IMR-90 (cell line): ENCODE data around the gene SMIM31. TPM values are rescaled to one million over a fixed set of nuclear protein-coding genes. Genes with fewer than 3 reads are reported as not detected.

Experiments used
- ATAC-seq: fragments of 200-7000 bp; cut with Tn5 transposase; 2 replicates; pipeline ENCODE4 v1.9.1; 2020; ENCODE audit warnings: low read depth, mild to moderate bottlenecking, moderate library complexity
- BruUV-seq: library from RNA; stranded (reverse); fragments of 400-500 nt; replicated peaks from 2 replicates; lab custom pipeline; 2021; lab: Mats Ljungman, UMichigan
- CTCF ChIA-PET: fragments of 300-600 bp; formaldehyde crosslinking; extraction: SDS; loops from one replicate; lab custom pipeline; 2021; ENCODE audit warnings: antibody characterized with exemption; lab: Yijun Ruan, JAX
- POLR2A ChIA-PET: fragments of 300-600 bp; sonication (Branson Sonifier 250); formaldehyde crosslinking; loops from one replicate; lab custom pipeline; 2022; ENCODE audit warnings: antibody characterized with exemption; ENCODE audit not compliant: unreplicated experiment; lab: Charles Lee
- DNase-seq: peaks from one replicate; pipeline ENCODE4 v3.0.0; 2013
- H2AFZ ChIP-seq: replicated peaks from 2 replicates; pipeline ENCODE3; 2013; ENCODE audit warnings: low read length, mild to moderate bottlenecking; ENCODE audit not compliant: poor library complexity
- H2AK5ac ChIP-seq: 2 replicates; pipeline ENCODE4 v1.6.1; 2013; ENCODE audit warnings: low read depth, low read length, inconsistent platforms
- H2AK9ac ChIP-seq: replicated peaks from 2 replicates; pipeline ENCODE3; 2013; ENCODE audit warnings: mild to moderate bottlenecking, low read depth, low read length, moderate library complexity; ENCODE audit not compliant: poor library complexity
- H2BK120ac ChIP-seq: 2 replicates; pipeline ENCODE4 v1.6.1; 2013; ENCODE audit warnings: low read depth, low read length, inconsistent platforms
- H2BK15ac ChIP-seq: 3 replicates; pipeline ENCODE4 v1.6.1; 2013; ENCODE audit warnings: low read depth, low read length, inconsistent platforms
- H2BK20ac ChIP-seq: 2 replicates; pipeline ENCODE4 v1.6.1; 2013; ENCODE audit warnings: low read depth, mild to moderate bottlenecking, inconsistent platforms, low read length, moderate library complexity
- H2BK5ac ChIP-seq: 2 replicates; pipeline ENCODE4 v1.6.1; 2013; ENCODE audit warnings: mild to moderate bottlenecking, low read depth, low read length, inconsistent platforms; ENCODE audit not compliant: poor library complexity, severe bottlenecking
- H3K14ac ChIP-seq: replicated peaks from 2 replicates; pipeline ENCODE4 v1.6.1; 2013; ENCODE audit warnings: low read depth, low read length, inconsistent platforms
- H3K18ac ChIP-seq: 2 replicates; pipeline ENCODE4 v1.6.1; 2013; ENCODE audit warnings: low read depth, low read length, control low read depth
- H3K23ac ChIP-seq: 2 replicates; pipeline ENCODE4 v1.6.1; 2013; ENCODE audit warnings: low read depth, low read length, inconsistent platforms
- H3K27ac ChIP-seq: 2 replicates; pipeline ENCODE4 v1.5.1; 2013; ENCODE audit warnings: mild to moderate bottlenecking, control low read depth, low read length; ENCODE audit not compliant: insufficient read depth
- H3K27me3 ChIP-seq: 2 replicates; pipeline ENCODE4 v1.6.1; 2013; ENCODE audit warnings: low read length; ENCODE audit not compliant: control insufficient read depth, insufficient read depth
- H3K36me3 ChIP-seq: 2 replicates; pipeline ENCODE4 v1.6.1; 2013; ENCODE audit warnings: low read length, mixed read lengths; ENCODE audit not compliant: control insufficient read depth, insufficient read depth
- H3K4ac ChIP-seq: 2 replicates; pipeline ENCODE4 v1.6.1; 2013; ENCODE audit warnings: low read depth, low read length, inconsistent platforms
- H3K4me1 ChIP-seq: 2 replicates; pipeline ENCODE4 v1.6.1; 2013; ENCODE audit warnings: low read length, mixed read lengths; ENCODE audit not compliant: control insufficient read depth, insufficient read depth
- H3K4me2 ChIP-seq: 2 replicates; pipeline ENCODE4 v1.6.1; 2013; ENCODE audit warnings: low read depth, mild to moderate bottlenecking, control low read depth, low read length, moderate library complexity
- H3K4me3 ChIP-seq: 2 replicates; pipeline ENCODE4 v1.5.1; 2013; ENCODE audit warnings: low read depth, mild to moderate bottlenecking, control low read depth, low read length, moderate library complexity; ENCODE audit not compliant: insufficient read depth
- H3K56ac ChIP-seq: 2 replicates; pipeline ENCODE4 v1.6.1; 2013; ENCODE audit warnings: low read length, inconsistent platforms; ENCODE audit not compliant: insufficient read depth; ENCODE audit errors: extremely low read depth
- H3K79me1 ChIP-seq, 2 experiments: 2 replicates each; pipeline ENCODE4 v1.6.1; 2013; ENCODE audit warnings: low read length in 2 of 2, inconsistent platforms in 1 of 2, low read depth in 1 of 2
- H3K9ac ChIP-seq: 2 replicates; pipeline ENCODE4 v1.6.1; 2013; ENCODE audit warnings: low read depth, low read length, control low read depth
- H3K9me1 ChIP-seq: 2 replicates; pipeline ENCODE4 v1.6.1; 2013; ENCODE audit warnings: low read length, inconsistent platforms; ENCODE audit not compliant: insufficient read depth
- H3K9me3 ChIP-seq: 2 replicates; pipeline ENCODE4 v1.6.1; 2013; ENCODE audit warnings: low read length; ENCODE audit not compliant: control insufficient read depth, insufficient read depth
- H4K20me1 ChIP-seq: 2 replicates; pipeline ENCODE4 v1.6.1; 2013; ENCODE audit warnings: low read length, inconsistent platforms; ENCODE audit not compliant: insufficient read depth
- H4K5ac ChIP-seq: 2 replicates; pipeline ENCODE4 v1.6.1; 2013; ENCODE audit warnings: mild to moderate bottlenecking, low read depth, low read length, control low read depth
- H4K8ac ChIP-seq, 2 experiments: 2 replicates each; pipeline ENCODE4 v1.6.1; 2013; ENCODE audit warnings: low read depth in 2 of 2, low read length in 2 of 2, control low read depth in 1 of 2, inconsistent platforms in 1 of 2
- H4K91ac ChIP-seq: 2 replicates; pipeline ENCODE4 v1.6.1; 2013; ENCODE audit warnings: low read depth, low read length, inconsistent platforms; ENCODE audit not compliant: insufficient read depth
- BHLHE40 ChIP-seq: fragments of 150-350 bp; IDR thresholded peaks from 2 replicates; pipeline ENCODE4 v1.6.1; 2016; ENCODE audit warnings: mild to moderate bottlenecking, low read depth, low read length
- CHD1 ChIP-seq: IDR thresholded peaks from 2 replicates; pipeline ENCODE4 v1.6.1; 2012; ENCODE audit warnings: low read depth, low read length, improper control_type of control experiment
- CTCF ChIP-seq: conservative IDR thresholded peaks from 2 replicates; pipeline ENCODE4 v1.5.1; 2012; ENCODE audit warnings: mild to moderate bottlenecking, low read depth, low read length, improper control_type of control experiment
- ELK1 ChIP-seq: fragments of 150-350 bp; IDR thresholded peaks from 2 replicates; pipeline ENCODE4 v1.6.1; 2016; ENCODE audit warnings: low read depth, mild to moderate bottlenecking, low read length, moderate library complexity, borderline replicate concordance
- MAFK ChIP-seq: IDR thresholded peaks from 2 replicates; pipeline ENCODE4 v1.6.1; 2012; ENCODE audit warnings: low read depth, low read length, improper control_type of control experiment
- MAZ ChIP-seq: IDR thresholded peaks from 2 replicates; pipeline ENCODE4 v1.6.1; 2012; ENCODE audit warnings: low read depth, mild to moderate bottlenecking, low read length, improper control_type of control experiment, moderate library complexity, borderline replicate concordance
- NFE2L2 ChIP-seq: fragments of 150-350 bp; IDR thresholded peaks from 2 replicates; pipeline ENCODE4 v1.6.1; 2016; ENCODE audit warnings: low read depth, mild to moderate bottlenecking, low read length
- RAD21 ChIP-seq: IDR thresholded peaks from 2 replicates; pipeline ENCODE4 v1.6.1; 2012; ENCODE audit warnings: low read length, improper control_type of control experiment
- RCOR1 ChIP-seq: IDR thresholded peaks from 2 replicates; pipeline ENCODE4 v1.6.1; 2012; ENCODE audit warnings: mild to moderate bottlenecking, low read length, improper control_type of control experiment; ENCODE audit not compliant: insufficient replicate concordance
- RFX5 ChIP-seq: IDR thresholded peaks from 2 replicates; pipeline ENCODE4 v1.8.0; 2012; ENCODE audit warnings: low read depth, mild to moderate bottlenecking, low read length, moderate library complexity
- WGBS, 2 experiments: methylation state at CpG; one replicate each; pipeline versions ENCODE4 v1.1.5 to v1.1.7; 2013; ENCODE audit warnings: missing lambda C conversion rate in 2 of 2; ENCODE audit not compliant: insufficient read length in 1 of 2; ENCODE audit errors: extremely low coverage in 2 of 2; 5-methylcytosine and 5-hydroxymethylcytosine counted together
- dilution Hi-C: fragments of 300-500 bp; cut with HindIII; formaldehyde crosslinking; loops from one replicate; pipeline ENCODE4 v1.14.3; 2018; ENCODE audit warnings: low sequenced_read_pairs; ENCODE audit not compliant: unreplicated experiment
- in situ Hi-C: fragments of 300-500 bp; cut with MboI; formaldehyde crosslinking; loops from 3 replicates; pipeline ENCODE4 v1.14.3; 2019; ENCODE audit warnings: low sequenced_read_pairs, inconsistent platforms, mixed read lengths
- intact Hi-C: fragments of 100-400 bp; cut with micrococcal nuclease; formaldehyde crosslinking; loops from 2 replicates; pipeline ENCODE4 v1.10.0; 2022
- polyA plus RNA-seq, 3 experiments: library from polyadenylated mRNA; depleted of rRNA; stranded (reverse); fragments of >200 nt; gene quantifications; 2 replicates each; pipeline ENCODE4 v1.2.3, GENCODE V29; 2012; ENCODE audit warnings: low replicate concordance in 1 of 3
- total RNA-seq: library from RNA; depleted of rRNA; stranded (reverse); fragments of >200 nt; gene quantifications from 2 replicates; pipeline ENCODE4 v1.2.3, GENCODE V29; 2012

SMIM31 gene
- total and polyA plus RNA-seq, 2 of the 4 experiments (the other 2 are of a cell fraction), result not detected

GRCh38 chr4:164847967-164848649 is 94.2 kb downstream of the SMIM31 start:
- no peak overlapping the region for H2AFZ ChIP-seq
- ChIA-PET POLR2A (no interaction called here), CTCF (no interaction called here)
- no peaks in the 10 kb centered on the region for H3K27me3 ChIP-seq
- no peaks in the 10 kb centered on the region for H3K79me1 ChIP-seq
- no peak overlapping the region for H3K18ac ChIP-seq
- H4K20me1 ChIP-seq, result no peaks in the 10 kb centered on the region
- no peak overlapping the region for H2BK120ac ChIP-seq
- dilution Hi-C loops (no loop called here), intact Hi-C loops (no loop called here), in situ Hi-C loops (no loop called here)
- DNase-seq (no peak), ATAC-seq (no peak)
- no peak overlapping the region for H3K14ac ChIP-seq
- H4K5ac ChIP-seq, result no peak overlapping the region
- no peak overlapping the region for H3K4me2 ChIP-seq
- peaks cover 2% of the 10 kb centered on the region; the same call in 1 of the 2 replicates for H3K9me3 ChIP-seq
- no peak overlapping the region for H4K91ac ChIP-seq
- no peak overlapping the region for H3K4me3 ChIP-seq
- no TSS peak for BruUV-seq
- no peaks in the 10 kb centered on the region for H3K4me1 ChIP-seq
- H2BK5ac ChIP-seq, result no peak overlapping the region
- H2BK20ac ChIP-seq, result no peak overlapping the region
- H3K9me1 ChIP-seq, result no peaks in the 10 kb centered on the region
- H2AK5ac ChIP-seq, result no peak overlapping the region
- no peaks in the 10 kb centered on the region for H3K36me3 ChIP-seq
- H3K4ac ChIP-seq, result no peak overlapping the region
- no peak overlapping the region for H3K23ac ChIP-seq
- H2AK9ac ChIP-seq, result no peak overlapping the region
- no peak overlapping the region for H2BK15ac ChIP-seq
- H3K9ac ChIP-seq, result no peak overlapping the region
- no peak overlapping the region for H3K56ac ChIP-seq
- H3K27ac ChIP-seq, result no peak overlapping the region
- no peak for TF ChIP-seq MAFK
- no peak for TF ChIP-seq CHD1
- TF ChIP-seq NFE2L2, result no peak
- TF ChIP-seq ELK1, result no peak
- no peak for TF ChIP-seq RFX5
- no peak for TF ChIP-seq MAZ
- TF ChIP-seq RCOR1, result no peak
- no peak for TF ChIP-seq CTCF
- no peak for TF ChIP-seq RAD21
- TF ChIP-seq BHLHE40, result no peak
- WGBS, 2 experiments, result no CpG with 5 or more reads among the region's 2 CpGs
- no peak overlapping the region for H4K8ac ChIP-seq
